ENCODE results near the gene H2BK1. TPM values are rescaled to one million over a fixed set of nuclear protein-coding genes. Genes with fewer than 3 reads are reported as not detected.
A peak's percentile ranks its signal among the peaks of the same experiment; 100 is the strongest.

Gene H2BK1
- total and polyA plus RNA-seq, 2 of the 13 experiments (the other 11 are each of a cell fraction or from before 2014, with no cell fraction given), result not detected

- TF ChIP-seq, protein P1, sequence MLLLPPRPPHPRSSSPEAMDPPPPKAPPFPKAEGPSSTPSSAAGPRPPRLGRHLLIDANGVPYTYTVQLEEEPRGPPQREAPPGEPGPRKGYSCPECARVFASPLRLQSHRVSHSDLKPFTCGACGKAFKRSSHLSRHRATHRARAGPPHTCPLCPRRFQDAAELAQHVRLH (CRISPR knock-in tag; IDR thresholded peaks at IDR 0.05; ENCODE audit: borderline replicate concordance, low read depth), result 0 out of 2 replicates have a peak, but pooled peaks have one; percentile 55
- 0 out of 2 replicates have a peak, but pooled peaks have one; percentile 69 for TF ChIP-seq ZNF136 (CRISPR knock-in tag; IDR thresholded peaks at IDR 0.05; ENCODE audit: low read depth)
- 0 out of 2 replicates have a peak, but pooled peaks have one; percentile 23 for TF ChIP-seq KMT2B (CRISPR knock-in tag; IDR thresholded peaks at IDR 0.05)
- TF ChIP-seq UBTF (CRISPR knock-in tag; IDR thresholded peaks at IDR 0.05), result peak; percentile 49; the same call in 1 of the 2 replicates
- TF ChIP-seq, protein P2, sequence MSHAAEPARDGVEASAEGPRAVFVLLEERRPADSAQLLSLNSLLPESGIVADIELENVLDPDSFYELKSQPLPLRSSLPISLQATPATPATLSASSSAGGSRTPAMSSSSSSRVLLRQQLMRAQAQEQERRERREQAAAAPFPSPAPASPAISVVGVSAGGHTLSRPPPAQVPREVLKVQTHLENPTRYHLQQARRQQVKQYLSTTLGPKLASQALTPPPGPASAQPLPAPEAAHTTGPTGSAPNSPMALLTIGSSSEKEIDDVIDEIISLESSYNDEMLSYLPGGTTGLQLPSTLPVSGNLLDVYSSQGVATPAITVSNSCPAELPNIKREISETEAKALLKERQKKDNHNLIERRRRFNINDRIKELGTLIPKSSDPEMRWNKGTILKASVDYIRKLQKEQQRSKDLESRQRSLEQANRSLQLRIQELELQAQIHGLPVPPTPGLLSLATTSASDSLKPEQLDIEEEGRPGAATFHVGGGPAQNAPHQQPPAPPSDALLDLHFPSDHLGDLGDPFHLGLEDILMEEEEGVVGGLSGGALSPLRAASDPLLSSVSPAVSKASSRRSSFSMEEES (CRISPR knock-in tag; IDR thresholded peaks at IDR 0.05), result peak; percentile 62
- no peak for TF ChIP-seq ATAD3A (CRISPR knock-in tag; IDR thresholded peaks at IDR 0.05)
- TF ChIP-seq, protein P3, sequence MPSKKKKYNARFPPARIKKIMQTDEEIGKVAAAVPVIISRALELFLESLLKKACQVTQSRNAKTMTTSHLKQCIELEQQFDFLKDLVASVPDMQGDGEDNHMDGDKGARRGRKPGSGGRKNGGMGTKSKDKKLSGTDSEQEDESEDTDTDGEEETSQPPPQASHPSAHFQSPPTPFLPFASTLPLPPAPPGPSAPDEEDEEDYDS (CRISPR knock-in tag; IDR thresholded peaks at IDR 0.05), result peak; percentile 52; the same call in 1 of the 2 replicates
- peak; percentile 87 for TF ChIP-seq CBFB (CRISPR knock-in tag; IDR thresholded peaks at IDR 0.05)
- TF ChIP-seq, protein P4, sequence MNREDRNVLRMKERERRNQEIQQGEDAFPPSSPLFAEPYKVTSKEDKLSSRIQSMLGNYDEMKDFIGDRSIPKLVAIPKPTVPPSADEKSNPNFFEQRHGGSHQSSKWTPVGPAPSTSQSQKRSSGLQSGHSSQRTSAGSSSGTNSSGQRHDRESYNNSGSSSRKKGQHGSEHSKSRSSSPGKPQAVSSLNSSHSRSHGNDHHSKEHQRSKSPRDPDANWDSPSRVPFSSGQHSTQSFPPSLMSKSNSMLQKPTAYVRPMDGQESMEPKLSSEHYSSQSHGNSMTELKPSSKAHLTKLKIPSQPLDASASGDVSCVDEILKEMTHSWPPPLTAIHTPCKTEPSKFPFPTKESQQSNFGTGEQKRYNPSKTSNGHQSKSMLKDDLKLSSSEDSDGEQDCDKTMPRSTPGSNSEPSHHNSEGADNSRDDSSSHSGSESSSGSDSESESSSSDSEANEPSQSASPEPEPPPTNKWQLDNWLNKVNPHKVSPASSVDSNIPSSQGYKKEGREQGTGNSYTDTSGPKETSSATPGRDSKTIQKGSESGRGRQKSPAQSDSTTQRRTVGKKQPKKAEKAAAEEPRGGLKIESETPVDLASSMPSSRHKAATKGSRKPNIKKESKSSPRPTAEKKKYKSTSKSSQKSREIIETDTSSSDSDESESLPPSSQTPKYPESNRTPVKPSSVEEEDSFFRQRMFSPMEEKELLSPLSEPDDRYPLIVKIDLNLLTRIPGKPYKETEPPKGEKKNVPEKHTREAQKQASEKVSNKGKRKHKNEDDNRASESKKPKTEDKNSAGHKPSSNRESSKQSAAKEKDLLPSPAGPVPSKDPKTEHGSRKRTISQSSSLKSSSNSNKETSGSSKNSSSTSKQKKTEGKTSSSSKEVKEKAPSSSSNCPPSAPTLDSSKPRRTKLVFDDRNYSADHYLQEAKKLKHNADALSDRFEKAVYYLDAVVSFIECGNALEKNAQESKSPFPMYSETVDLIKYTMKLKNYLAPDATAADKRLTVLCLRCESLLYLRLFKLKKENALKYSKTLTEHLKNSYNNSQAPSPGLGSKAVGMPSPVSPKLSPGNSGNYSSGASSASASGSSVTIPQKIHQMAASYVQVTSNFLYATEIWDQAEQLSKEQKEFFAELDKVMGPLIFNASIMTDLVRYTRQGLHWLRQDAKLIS (CRISPR knock-in tag; IDR thresholded peaks at IDR 0.05), result no peak
- peak in 1 of 2 experiments; percentile 69; a peak in 1 of 4 replicates for TF ChIP-seq KLF16 (CRISPR knock-in tag; IDR thresholded peaks at IDR 0.05)
- TF ChIP-seq ZFP90 (CRISPR knock-in tag; IDR thresholded peaks at IDR 0.05; ENCODE audit: borderline replicate concordance), result no peak
- 0 out of 2 replicates have a peak, but pooled peaks have one; percentile 12 for TF ChIP-seq ZNF263 (CRISPR knock-in tag; IDR thresholded peaks at IDR 0.05)
- TF ChIP-seq AHR (CRISPR knock-in tag; IDR thresholded peaks at IDR 0.05), result peak; percentile 83; the same call in 1 of the 2 replicates
- TF ChIP-seq TGIF2 (CRISPR knock-in tag; IDR thresholded peaks at IDR 0.05), result peak; percentile 45; the same call in 1 of the 2 replicates
- TF ChIP-seq CTCF (CRISPR knock-in tag; IDR thresholded peaks at IDR 0.05), result peak; percentile 100
- TF ChIP-seq, protein P5, sequence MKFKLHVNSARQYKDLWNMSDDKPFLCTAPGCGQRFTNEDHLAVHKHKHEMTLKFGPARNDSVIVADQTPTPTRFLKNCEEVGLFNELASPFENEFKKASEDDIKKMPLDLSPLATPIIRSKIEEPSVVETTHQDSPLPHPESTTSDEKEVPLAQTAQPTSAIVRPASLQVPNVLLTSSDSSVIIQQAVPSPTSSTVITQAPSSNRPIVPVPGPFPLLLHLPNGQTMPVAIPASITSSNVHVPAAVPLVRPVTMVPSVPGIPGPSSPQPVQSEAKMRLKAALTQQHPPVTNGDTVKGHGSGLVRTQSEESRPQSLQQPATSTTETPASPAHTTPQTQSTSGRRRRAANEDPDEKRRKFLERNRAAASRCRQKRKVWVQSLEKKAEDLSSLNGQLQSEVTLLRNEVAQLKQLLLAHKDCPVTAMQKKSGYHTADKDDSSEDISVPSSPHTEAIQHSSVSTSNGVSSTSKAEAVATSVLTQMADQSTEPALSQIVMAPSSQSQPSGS (CRISPR knock-in tag; IDR thresholded peaks at IDR 0.05), result peak; percentile 74
Observed at GRCh38 chr7:151172273-151173141, 37.8 kb downstream of the H2BK1 start (continued).
